IPS-18a (cell line): ENCODE measurements around the gene MTHFD2L.
"Not testable (repeated sequence)": the region's sequence is repeated elsewhere in the genome, so short reads cannot be mapped to it uniquely, and the experiment has no call there.

Source experiments
- H3K27ac ChIP-seq: one replicate; pipeline ENCODE4 v1.5.1; 2013; ENCODE audit warnings: low read length
- H3K27me3 ChIP-seq: one replicate; pipeline ENCODE4 v1.6.1; 2013; ENCODE audit warnings: mild to moderate bottlenecking, low read length; ENCODE audit not compliant: control insufficient read depth, insufficient read depth
- H3K36me3 ChIP-seq: one replicate; pipeline ENCODE4 v1.6.1; 2013; ENCODE audit warnings: low read depth, low read length; ENCODE audit not compliant: control insufficient read depth
- H3K4me1 ChIP-seq: one replicate; pipeline ENCODE4 v1.6.1; 2013; ENCODE audit warnings: low read depth, low read length; ENCODE audit not compliant: control insufficient read depth
- H3K4me3 ChIP-seq: one replicate; pipeline ENCODE4 v1.5.1; 2013; ENCODE audit warnings: low read length
- H3K9ac ChIP-seq: one replicate; pipeline ENCODE4 v1.6.1; 2013; ENCODE audit warnings: mild to moderate bottlenecking, low read length, moderate library complexity
- H3K9me3 ChIP-seq: one replicate; pipeline ENCODE4 v1.6.1; 2013; ENCODE audit warnings: low read depth, low read length; ENCODE audit not compliant: control insufficient read depth

Gene MTHFD2L

DNA sequence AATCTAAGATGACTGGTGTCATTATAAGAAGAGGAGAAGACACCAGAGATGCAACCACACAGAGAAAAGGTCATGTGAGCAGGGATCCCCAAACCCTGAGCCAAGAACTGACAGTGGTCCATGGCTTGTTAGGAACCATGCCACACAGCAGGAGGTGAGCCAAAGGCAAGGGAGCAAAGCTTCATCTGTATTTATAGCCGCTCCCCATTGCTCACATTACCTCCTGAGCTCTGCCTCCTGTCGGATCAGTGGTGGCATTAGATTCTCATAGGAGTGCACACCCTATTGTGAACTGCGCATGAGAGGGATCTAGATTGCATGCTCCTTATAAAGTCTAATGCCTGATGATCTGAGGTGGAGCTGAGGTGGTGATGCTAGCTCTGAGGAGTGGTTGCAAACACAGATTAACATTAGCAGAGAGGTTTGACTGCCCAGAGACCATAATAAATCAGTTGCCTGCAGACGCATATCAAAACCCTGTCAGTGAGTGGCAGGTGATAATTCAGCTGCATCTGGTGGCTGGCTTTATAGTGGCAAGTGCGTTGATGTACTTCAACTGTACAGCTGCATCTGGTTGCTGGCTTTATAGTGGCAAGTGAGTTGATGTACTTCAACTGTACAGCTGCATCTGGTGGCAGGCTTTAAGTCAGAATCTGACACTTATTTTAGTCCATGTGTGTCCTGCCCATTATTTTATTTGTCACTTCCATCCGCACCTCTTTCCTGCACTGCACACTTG is 39.1 kb upstream of the MTHFD2L start:
- H3K27ac ChIP-seq = no peak overlapping the region
- no peaks in the 10 kb centered on the region for H3K27me3 ChIP-seq
- H3K4me1 ChIP-seq = no peaks in the 10 kb centered on the region
- H3K9me3 ChIP-seq = no peaks in the 10 kb centered on the region
- no peaks in the 10 kb centered on the region for H3K36me3 ChIP-seq
- H3K4me3 ChIP-seq = no peak overlapping the region
- H3K9ac ChIP-seq = no peak overlapping the region

GRCh38 chr4:74120086-74120485 is 37.8 kb upstream of the MTHFD2L start:
- no peaks in the 10 kb centered on the region for H3K36me3 ChIP-seq
- H3K9ac ChIP-seq = no peak overlapping the region
- no peaks in the 10 kb centered on the region for H3K4me1 ChIP-seq
- H3K4me3 ChIP-seq = no peak overlapping the region
- H3K27ac ChIP-seq = no peak overlapping the region
- no peaks in the 10 kb centered on the region for H3K27me3 ChIP-seq
- H3K9me3 ChIP-seq = peaks cover 3% of the 10 kb centered on the region

DNA sequence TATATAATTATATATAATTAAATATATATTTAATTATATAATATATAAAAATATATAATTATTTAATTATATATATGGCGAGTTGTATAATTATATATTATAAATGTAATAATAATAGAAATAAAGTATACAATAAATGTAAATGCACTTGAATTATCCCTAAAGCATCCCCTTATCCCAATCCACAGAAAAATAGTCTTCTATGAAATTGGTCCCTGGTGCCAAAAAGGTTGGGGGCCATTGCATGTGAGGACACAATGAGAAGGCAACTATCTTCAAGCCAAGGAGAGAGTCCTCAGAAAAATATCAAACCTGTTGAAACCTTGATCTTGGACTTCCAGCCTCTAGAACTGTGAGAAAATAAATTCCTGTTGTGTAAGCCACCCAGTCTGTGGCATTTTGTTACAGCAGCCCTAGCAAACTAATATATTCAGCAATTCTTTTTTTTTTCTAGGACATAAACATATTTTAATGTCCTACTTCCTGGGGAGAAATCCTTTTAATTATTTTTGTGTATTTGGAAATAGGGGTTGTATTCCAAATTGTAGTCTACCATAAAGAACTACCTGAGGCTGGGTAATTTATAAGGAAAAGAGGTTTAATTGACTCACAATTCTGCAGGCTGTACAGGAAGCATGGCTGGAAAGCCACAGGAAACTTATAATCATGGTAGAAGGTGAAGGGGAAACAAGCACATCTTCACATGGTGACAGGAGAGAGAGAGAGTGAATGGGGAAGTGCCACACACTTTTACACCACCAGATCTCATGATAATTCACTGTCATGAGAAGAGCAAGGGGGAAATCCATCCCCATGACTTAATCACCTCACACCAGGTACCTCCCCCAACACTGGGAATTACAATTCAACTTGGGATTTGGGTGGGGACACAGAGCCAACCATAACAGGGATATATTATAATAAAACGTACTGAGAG is 36.0 kb upstream of the MTHFD2L start:
- H3K27me3 ChIP-seq = no peaks in the 10 kb centered on the region
- H3K36me3 ChIP-seq = no peaks in the 10 kb centered on the region
- peaks cover 9% of the 10 kb centered on the region for H3K9me3 ChIP-seq
- no peaks in the 10 kb centered on the region for H3K4me1 ChIP-seq
- H3K4me3 ChIP-seq = no peak overlapping the region
- H3K27ac ChIP-seq = no peak overlapping the region
- H3K9ac ChIP-seq = no peak overlapping the region

DNA sequence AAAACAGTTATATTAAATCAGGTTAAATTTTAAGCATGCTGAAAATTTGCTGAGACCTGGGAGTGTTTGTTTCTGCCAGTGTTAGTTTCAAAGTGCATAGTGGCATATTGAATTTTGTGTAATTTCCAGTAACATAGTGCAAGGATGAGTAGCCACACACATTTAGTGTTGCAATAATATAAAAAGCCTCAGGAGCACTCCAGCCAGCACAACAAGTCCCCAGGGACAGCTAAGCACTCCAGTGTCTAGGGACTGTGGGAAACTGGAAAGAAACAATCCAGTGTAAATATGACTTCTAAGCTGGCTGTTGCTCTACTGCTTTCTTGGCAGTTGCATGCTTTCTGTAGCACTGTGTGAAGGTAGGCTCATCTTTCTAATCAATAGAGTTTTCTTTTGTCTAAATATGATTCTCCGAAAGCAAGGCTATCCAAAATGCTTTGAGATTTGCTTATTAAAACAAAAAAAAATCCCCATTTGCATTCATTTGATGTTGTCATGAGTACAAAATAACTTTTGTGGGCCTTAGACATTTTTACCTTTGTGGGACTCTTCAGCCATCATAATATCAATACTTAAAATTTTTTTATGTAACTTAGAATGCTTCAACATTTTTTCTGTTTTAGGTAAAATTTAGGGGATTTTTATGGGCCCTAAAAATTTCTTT is 34.7 kb upstream of the MTHFD2L start:
- H3K4me1 ChIP-seq = no peaks in the 10 kb centered on the region
- H3K9me3 ChIP-seq = peaks cover 11% of the 10 kb centered on the region
- no peaks in the 10 kb centered on the region for H3K36me3 ChIP-seq
- H3K4me3 ChIP-seq = no peak overlapping the region
- H3K27ac ChIP-seq = no peak overlapping the region
- no peak overlapping the region for H3K9ac ChIP-seq
- H3K27me3 ChIP-seq = no peaks in the 10 kb centered on the region

GRCh38 chr4:74125029-74125428 is 32.9 kb upstream of the MTHFD2L start:
- no peak overlapping the region for H3K4me3 ChIP-seq
- H3K36me3 ChIP-seq = no peaks in the 10 kb centered on the region
- H3K9me3 ChIP-seq = peaks cover 11% of the 10 kb centered on the region
- no peak overlapping the region for H3K9ac ChIP-seq
- no peaks in the 10 kb centered on the region for H3K27me3 ChIP-seq
- H3K4me1 ChIP-seq = no peaks in the 10 kb centered on the region
- no peak overlapping the region for H3K27ac ChIP-seq

DNA sequence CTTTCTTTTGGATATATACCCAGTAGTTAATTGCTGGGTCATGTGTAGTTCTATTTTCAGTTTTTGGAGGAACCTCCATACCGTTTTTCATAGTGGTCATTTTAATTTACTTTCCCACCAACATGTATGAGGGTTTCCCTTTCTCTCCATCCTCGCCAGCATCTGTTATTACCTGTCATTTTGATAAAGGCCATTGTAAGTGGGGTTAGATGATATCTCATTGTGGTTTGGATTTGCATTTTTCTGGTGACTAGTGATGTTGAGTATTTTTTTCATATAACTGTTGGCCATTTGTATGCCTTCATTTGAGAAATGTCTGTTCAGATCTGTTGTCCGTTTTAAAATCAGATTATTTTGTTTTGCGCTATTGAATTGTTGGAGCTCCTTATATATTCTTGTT is 30.2 kb upstream of the MTHFD2L start:
- peaks cover 11% of the 10 kb centered on the region for H3K9me3 ChIP-seq
- no peak overlapping the region for H3K27ac ChIP-seq
- H3K27me3 ChIP-seq = no peaks in the 10 kb centered on the region
- no peak overlapping the region for H3K4me3 ChIP-seq
- H3K36me3 ChIP-seq = no peaks in the 10 kb centered on the region
- no peak overlapping the region for H3K9ac ChIP-seq
- H3K4me1 ChIP-seq = no peaks in the 10 kb centered on the region

DNA sequence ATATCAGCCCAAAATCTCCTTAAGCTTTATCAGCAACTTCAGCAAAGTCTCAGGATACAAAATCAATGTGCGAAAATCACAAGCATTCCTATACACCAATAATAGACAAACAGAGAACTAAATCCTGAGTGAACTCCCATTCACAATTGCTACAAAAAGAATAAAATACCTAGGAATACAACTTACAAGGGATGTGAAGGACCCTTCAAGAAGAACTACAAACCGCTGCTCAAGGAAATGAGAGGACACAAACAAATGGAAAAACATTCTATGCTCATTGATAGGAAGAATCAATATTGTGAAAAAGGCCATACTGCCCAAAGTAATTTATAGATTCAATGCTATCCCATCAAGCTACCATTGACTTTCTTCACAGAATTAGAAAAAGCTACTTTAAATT is 27.1 kb upstream of the MTHFD2L start:
- H3K9me3 ChIP-seq, H3K27me3 ChIP-seq, H3K9ac ChIP-seq, H3K4me3 ChIP-seq, H3K36me3 ChIP-seq, H3K27ac ChIP-seq, H3K4me1 ChIP-seq: not testable (repeated sequence)

- not testable (repeated sequence) for H3K27ac ChIP-seq, H3K9ac ChIP-seq, H3K4me3 ChIP-seq, H3K4me1 ChIP-seq, H3K27me3 ChIP-seq, H3K9me3 ChIP-seq, H3K36me3 ChIP-seq
These were observed 25.7 kb upstream of the MTHFD2L start for GRCh38 chr4:74132188-74132587.

- Histone ChIP-seq H3K27ac (no peak overlapping the region), H3K36me3 (no peaks in the 10 kb centered on the region), H3K9ac (no peak overlapping the region), H3K27me3 (no peaks in the 10 kb centered on the region), H3K9me3 (no peaks in the 10 kb centered on the region), H3K4me1 (peaks cover 4% of the 10 kb centered on the region), H3K4me3 (no peak overlapping the region)
These were observed 25.0 kb upstream of the MTHFD2L start for GRCh38 chr4:74132944-74133343.

DNA sequence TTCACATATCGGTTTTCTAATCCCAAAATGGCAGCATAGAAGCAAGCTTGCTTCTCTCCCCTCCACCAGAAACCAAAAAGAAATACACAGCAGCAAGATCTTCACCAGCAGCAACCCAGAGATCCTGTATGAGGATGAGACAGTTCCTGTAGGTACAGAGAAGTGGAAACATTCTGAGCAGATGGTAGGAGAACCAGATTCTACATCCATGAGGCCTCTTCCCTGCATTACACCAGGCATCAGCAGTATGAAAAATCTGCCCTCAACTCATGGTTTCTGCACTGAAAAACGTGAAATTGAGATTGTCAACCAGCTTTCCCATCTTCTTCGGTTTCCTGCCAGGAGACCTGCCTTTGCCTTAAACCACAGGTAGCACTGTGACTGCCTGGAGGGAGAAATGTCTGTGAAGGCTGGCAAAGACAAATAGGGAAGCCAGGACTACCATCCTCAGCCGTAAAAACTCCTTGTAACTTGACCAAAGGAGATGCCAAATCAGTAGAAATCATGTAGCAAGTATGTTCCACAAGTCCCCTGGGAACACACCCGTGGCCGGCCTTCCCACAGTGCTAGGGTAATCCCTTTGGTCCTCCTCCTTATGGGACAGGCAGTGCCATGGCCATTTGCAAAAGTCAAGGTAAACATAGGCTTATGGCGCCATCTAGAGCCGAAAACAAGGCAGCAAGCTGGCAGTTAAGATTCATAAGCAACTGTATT is 24.0 kb upstream of the MTHFD2L start:
- H3K27ac ChIP-seq = no peak overlapping the region
- no peaks in the 10 kb centered on the region for H3K36me3 ChIP-seq
- H3K4me3 ChIP-seq = no peak overlapping the region
- no peaks in the 10 kb centered on the region for H3K27me3 ChIP-seq
- peaks cover 4% of the 10 kb centered on the region for H3K4me1 ChIP-seq
- no peak overlapping the region for H3K9ac ChIP-seq
- H3K9me3 ChIP-seq = no peaks in the 10 kb centered on the region

DNA sequence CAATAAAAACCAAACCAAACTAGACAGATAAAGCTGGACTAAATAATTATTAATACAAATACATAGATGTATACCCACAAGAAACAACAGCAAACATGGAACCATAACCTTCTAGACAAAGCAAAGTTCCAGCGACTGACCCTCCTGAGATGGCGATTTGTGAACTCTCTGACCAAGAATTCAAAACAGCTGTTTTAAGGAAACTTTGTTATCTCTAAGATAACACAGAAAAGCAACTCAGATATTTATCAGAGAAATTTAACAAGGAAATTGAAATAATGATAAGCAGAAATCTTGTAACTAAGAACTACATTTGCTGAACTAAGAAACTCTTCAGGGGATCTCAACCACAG is 23.4 kb upstream of the MTHFD2L start:
- no peaks in the 10 kb centered on the region for H3K36me3 ChIP-seq
- H3K4me3 ChIP-seq = no peak overlapping the region
- no peak overlapping the region for H3K27ac ChIP-seq
- H3K4me1 ChIP-seq = peaks cover 4% of the 10 kb centered on the region
- H3K27me3 ChIP-seq = no peaks in the 10 kb centered on the region
- H3K9me3 ChIP-seq = no peaks in the 10 kb centered on the region
- H3K9ac ChIP-seq = no peak overlapping the region
